Right lobe of liver (tissue), 6 donors: ENCODE measurements around the gene ANKFN1. TPM values are rescaled to one million over a fixed set of nuclear protein-coding genes. Genes with fewer than 3 reads are reported as not detected.

ENCODE experiments used
- ATAC-seq, 4 donors: fragments of 200-7000 bp; cut with Tn5 transposase; one replicate each; pipeline ENCODE4 v1.9.1; 2020; ENCODE audit warnings: mild to moderate bottlenecking in 4 of 4, moderate library complexity in 4 of 4
- DNase-seq, 3 donors: peaks; one replicate each; pipeline ENCODE4 v3.0.0-alpha.2; 2020
- H3K27ac ChIP-seq, 3 donors: fragments of 200-600 bp; one replicate each; pipeline ENCODE4 v1.8.0; 2022
- H3K27me3 ChIP-seq, 2 donors: fragments of 200-600 bp; one replicate each; pipeline ENCODE4 v1.8.0; 2022
- H3K36me3 ChIP-seq, 4 donors: fragments of 200-600 bp; sonication (generic) in 1 of 4; one replicate each; pipeline versions ENCODE4 v1.5.1 to v1.8.0; 2017 to 2022; ENCODE audit warnings: control low read depth in 1 of 4
- H3K4me1 ChIP-seq, 4 donors: fragments of 200-600 bp; sonication (generic) in 1 of 4; one replicate each; pipeline versions ENCODE4 v1.5.1 to v1.8.0; 2017 to 2022; ENCODE audit warnings: control low read depth in 1 of 4
- H3K4me3 ChIP-seq, 3 donors: fragments of 200-600 bp; one replicate each; pipeline ENCODE4 v1.8.0; 2022
- H3K9me3 ChIP-seq, 4 donors: fragments of 200-600 bp; sonication (generic) in 1 of 4; one replicate each; pipeline versions ENCODE4 v1.5.1 to v1.8.0; 2017 to 2022; ENCODE audit warnings: control low read depth in 1 of 4
- CTCF ChIP-seq, 4 donors: fragments of 200-600 bp in 3 of 4; fragments of 450-650 bp in 1 of 4; IDR thresholded peaks; one replicate each; pipeline versions ENCODE4 v1.5.1 to v1.8.0; 2016 to 2022; ENCODE audit warnings: antibody characterized with exemption in 4 of 4, mild to moderate bottlenecking in 2 of 4
- POLR2A ChIP-seq: fragments of 450-650 bp; IDR thresholded peaks from one replicate; pipeline ENCODE4 v1.6.1; 2017; ENCODE audit warnings: antibody characterized with exemption, mild to moderate bottlenecking
- WGBS: methylation state at CpG from one replicate; pipeline ENCODE4 v1.1.6; 2018; ENCODE audit warnings: low coverage, low lambda C conversion rate; ENCODE audit not compliant: insufficient coverage; ENCODE audit errors: missing lambda C conversion rate; 5-methylcytosine and 5-hydroxymethylcytosine counted together
- intact Hi-C, 2 donors: fragments of 100-400 bp; cut with DNase I; formaldehyde crosslinking; loops; one replicate each; pipeline versions ENCODE4 v1.11.2 to v1.14.1; 2022
- total RNA-seq, 6 experiments: library from RNA; depleted of rRNA in 2 of 6; stranded (reverse); fragments of >200 nt in 2 of 6; fragmentation: NEBNext Ultra II Directional in 3 of 6; extraction: Animal tissue kit (Norgen Biotek cat#: 25700) in 3 of 6; gene quantifications; one replicate each; pipeline versions ENCODE4 v1.1.0 to v1.2.4, GENCODE V29; 2016 to 2023
- donor health status: DM: no; HTN: yes; CAD: no.
- donor health status: DM: no; HTN: no; CAD: no.
- donor health status: DM: no; HTN: no; CAD: no.
- donor health status: DM: no; HTN: yes; CAD: no.
- donor health status: DM: no; HTN: yes; CAD: no.

ANKFN1 gene
- total RNA-seq, 6 experiments from 2014 or later, result 0.11 TPM; not detected in 5

GRCh38 chr17:56497132-56497531 lies 343.9 kb downstream of the ANKFN1 start:
- DNase-seq (no peak), ATAC-seq (no peak)
- 38% methylated on average over 2 of the region's 2 CpGs for WGBS
- Histone ChIP-seq H3K27me3 (no peaks in the 10 kb centered on the region), H3K4me1 (no peaks in the 10 kb centered on the region), H3K27ac (no peak overlapping the region), H3K9me3 (no peaks in the 10 kb centered on the region), H3K4me3 (no peak overlapping the region), H3K36me3 (no peaks in the 10 kb centered on the region)
- TF ChIP-seq POLR2A, result no peak
- TF ChIP-seq CTCF (IDR thresholded peaks at IDR 0.05), result no peak
- intact Hi-C loops, result no loop called here

GRCh38 chr17:56499799-56500388 lies 346.6 kb downstream of the ANKFN1 start:
- Histone ChIP-seq H3K4me3 (no peak overlapping the region), H3K27me3 (no peaks in the 10 kb centered on the region), H3K36me3 (no peaks in the 10 kb centered on the region), H3K27ac (no peak overlapping the region), H3K9me3 (no peaks in the 10 kb centered on the region), H3K4me1 (no peaks in the 10 kb centered on the region)
- DNase-seq, result no peak
- peak; percentile 29 to 50 (median 32) for TF ChIP-seq CTCF (IDR thresholded peaks at IDR 0.05)
- TF ChIP-seq POLR2A, result no peak
- no peak for ATAC-seq
- intact Hi-C loops, result no loop called here
- 35% methylated on average over 1 of the region's 1 CpG for WGBS

- intact Hi-C loops, result no loop called here
- no peak for DNase-seq
- H3K4me3 ChIP-seq, result no peak overlapping the region
- no peak for TF ChIP-seq CTCF (IDR thresholded peaks at IDR 0.05)
- TF ChIP-seq POLR2A, result no peak
- no peaks in the 10 kb centered on the region for H3K27me3 ChIP-seq
- no peaks in the 10 kb centered on the region for H3K36me3 ChIP-seq
- ATAC-seq, result no peak
- H3K4me1 ChIP-seq, result no peaks in the 10 kb centered on the region
- no peaks in the 10 kb centered on the region for H3K9me3 ChIP-seq
- H3K27ac ChIP-seq, result no peak overlapping the region
- whole genome bisulfite sequencing, result 64% methylated on average over 4 of the region's 5 CpGs
These were observed 348.9 kb downstream of the ANKFN1 start for GRCh38 chr17:56502120-56502654.

GRCh38 chr17:56505154-56505756 lies 352.0 kb downstream of the ANKFN1 start:
- Histone ChIP-seq H3K36me3 (no peaks in the 10 kb centered on the region), H3K27me3 (no peaks in the 10 kb centered on the region), H3K27ac (no peak overlapping the region), H3K9me3 (no peaks in the 10 kb centered on the region), H3K4me3 (no peak overlapping the region), H3K4me1 (no peaks in the 10 kb centered on the region)
- intact Hi-C loops, result no loop called here
- no peak for TF ChIP-seq CTCF (IDR thresholded peaks at IDR 0.05)
- no peak for TF ChIP-seq POLR2A
- ATAC-seq (no peak), DNase-seq (no peak)
- WGBS, result 58% methylated on average over 2 of the region's 2 CpGs
